Transverse colon (tissue), 4 donors: Measurements from ENCODE around the gene PTRH1. TPM values are rescaled to one million over a fixed set of nuclear protein-coding genes. Genes with fewer than 3 reads are reported as not detected.

Experiments used
- DNase-seq: peaks from one replicate; pipeline ENCODE4 v3.0.0-alpha.2; 2019
- H3K27ac ChIP-seq, 4 donors: fragments of 200-600 bp; sonication (generic); 2 replicates each; pipeline ENCODE4 v1.5.1; 2016 to 2018; ENCODE audit warnings: inconsistent platforms in 4 of 4
- H3K27me3 ChIP-seq: fragments of 200-600 bp; sonication (generic); 2 replicates; pipeline ENCODE4 v1.5.1; 2017; ENCODE audit warnings: inconsistent platforms
- H3K36me3 ChIP-seq, 4 donors: fragments of 200-600 bp; sonication (generic); 2 replicates each; pipeline ENCODE4 v1.5.1; 2017 to 2019; ENCODE audit warnings: inconsistent platforms in 4 of 4
- H3K4me1 ChIP-seq, 4 donors: fragments of 200-600 bp; sonication (generic); 2 replicates each; pipeline ENCODE4 v1.5.1; 2017 to 2020; ENCODE audit warnings: inconsistent platforms in 4 of 4
- H3K4me3 ChIP-seq, 4 donors: fragments of 200-600 bp; sonication (generic); 1 replicate in 1 of 4; 2 replicates in 3 of 4; pipeline versions ENCODE4 v1.5.1 to v1.6.1; 2017 to 2019; ENCODE audit warnings: inconsistent platforms in 4 of 4
- H3K9me3 ChIP-seq, 2 donors: fragments of 200-600 bp; sonication (generic); 2 replicates each; pipeline ENCODE4 v1.5.1; 2017 to 2019; ENCODE audit warnings: inconsistent platforms in 2 of 2
- CTCF ChIP-seq, 5 experiments: fragments of 200-600 bp in 3 of 5; fragments of 450-650 bp in 2 of 5; sonication (generic) in 3 of 5; IDR thresholded peaks; 1 replicate in 2 of 5; 2 replicates in 3 of 5; pipeline ENCODE4 v1.5.1; 2016 to 2017; ENCODE audit warnings: antibody characterized with exemption in 5 of 5, inconsistent platforms in 3 of 5, mild to moderate bottlenecking in 2 of 5, moderate library complexity in 1 of 5
- EP300 ChIP-seq: sonication (generic); formaldehyde crosslinking; IDR thresholded peaks from one replicate; pipeline ENCODE4 v1.6.1; 2017; ENCODE audit warnings: antibody characterized with exemption, low read depth
- POLR2A ChIP-seq: fragments of 450-650 bp; IDR thresholded peaks from one replicate; pipeline ENCODE4 v1.6.1; 2016; ENCODE audit warnings: antibody characterized with exemption, mild to moderate bottlenecking, moderate library complexity
- POLR2AphosphoS5 ChIP-seq, 3 donors: sonication (generic); formaldehyde crosslinking; IDR thresholded peaks; one replicate each; pipeline ENCODE4 v1.6.1; 2016; ENCODE audit warnings: antibody characterized with exemption in 3 of 3
- WGBS, 2 donors: methylation state at CpG; one replicate each; pipeline ENCODE4 v1.1.5; 2018; ENCODE audit warnings: low coverage in 1 of 2; 5-methylcytosine and 5-hydroxymethylcytosine counted together
- in situ Hi-C, 4 donors: fragments of 200-750 bp; cut with MboI; loops; one replicate each; pipeline versions ENCODE4 v1.15.0 to v1.15.1; 2017; ENCODE audit warnings: low sequenced_read_pairs in 3 of 4, low pct_ligation_motif_present in 1 of 4, low pct_unique_long_range_greater_than_20kb in 1 of 4
- intact Hi-C: fragments of 100-400 bp; cut with DNase I; formaldehyde crosslinking; loops from one replicate; pipeline ENCODE4 v1.15.1; 2023; ENCODE audit warnings: low total_unique reads
- total RNA-seq, 4 donors: library from RNA; depleted of rRNA; stranded (reverse); fragments of >200 nt; gene quantifications; one replicate each; pipeline ENCODE4 v1.1.0, GENCODE V29; 2016

The PTRH1 gene
- total RNA-seq, result 1 to 10 TPM; 2.4 to 9.7 (median 6.2) TPM

- H3K27me3 ChIP-seq, result no peaks in the 10 kb centered on the region
- in situ Hi-C loops, result no loop called here
- peak; percentile 98 for DNase-seq
- no peaks in the 10 kb centered on the region for H3K36me3 ChIP-seq
- intact Hi-C loops, result no loop called here
- H3K27ac ChIP-seq, result peak within 1 kb of the TSS; percentile 82 to 94 (median 88)
- WGBS, 2 donors, result 5% methylated on average over 57 of the region's 65 CpGs; no CpG with 5 or more reads in 1 of the 2 donors
- peak; percentile 67 to 75 (median 70) for TF ChIP-seq POLR2AphosphoS5 (IDR thresholded peaks at IDR 0.05)
- peak; percentile 41 for TF ChIP-seq POLR2A
- no peak for TF ChIP-seq EP300
- no peak for TF ChIP-seq CTCF (IDR thresholded peaks at IDR 0.05)
- peaks cover 7 to 19% (median 14%) of the 10 kb centered on the region in 4 donors for H3K4me1 ChIP-seq
- H3K4me3 ChIP-seq, result peak within 1 kb of the TSS; percentile 49 to 77 (median 57)
- no peaks in the 10 kb centered on the region for H3K9me3 ChIP-seq
Observed at GRCh38 chr9:127715470-127716337, at the start of gene PTRH1, which contains the start of gene TTC16. TSS of gene PTRH1 (minus strand) at chr9:127715663. CDS start at chr9:127715639, 24 bp downstream. TSS of gene TTC16 (plus strand) at chr9:127716079. CDS start at chr9:127716146, 67 bp downstream.

- peak overlapping the region in 2 of 4 donors; percentile 41 to 48 for H3K27ac ChIP-seq
Observed at GRCh38 chr9:127763918-127764384, 48.5 kb upstream of the PTRH1 start.

GRCh38 chr9:127762111-127762676 is 46.7 kb upstream of the PTRH1 start:
- TF ChIP-seq POLR2A (no peak), CTCF (IDR thresholded peaks at IDR 0.05) (no peak), EP300 (no peak), POLR2AphosphoS5 (IDR thresholded peaks at IDR 0.05) (no peak)
- in situ Hi-C loops, result no loop called here
- DNase-seq, result no peak
- Histone ChIP-seq H3K27ac (peak overlapping the region; percentile 26 to 51 (median 38)), H3K9me3 (no peaks in the 10 kb centered on the region), H3K4me3 (no peak overlapping the region), H3K4me1 (peaks cover 0 to 5% (median 0%) of the 10 kb centered on the region in 4 donors), H3K36me3 (no peaks in the 10 kb centered on the region), H3K27me3 (no peaks in the 10 kb centered on the region)
- WGBS, 2 donors, result 56% methylated on average over 16 of the region's 16 CpGs; no CpG with 5 or more reads in 1 of the 2 donors
- intact Hi-C loops, result no loop called here

More at GRCh38 chr9:127763918-127764384, 48.5 kb upstream of the PTRH1 start:
- H3K4me3 ChIP-seq, result no peak overlapping the region
- H3K27me3 ChIP-seq, result no peaks in the 10 kb centered on the region
- TF ChIP-seq EP300 (peak; percentile 75), CTCF (IDR thresholded peaks at IDR 0.05) (peak; percentile 22 to 49 (median 31)), POLR2AphosphoS5 (IDR thresholded peaks at IDR 0.05) (peak in 1 of 3 donors; percentile 10), POLR2A (no peak)
- intact Hi-C loops (no loop called here), in situ Hi-C loops (no loop called here)
- peak; percentile 66 for DNase-seq
- no peaks in the 10 kb centered on the region for H3K36me3 ChIP-seq
- no peaks in the 10 kb centered on the region for H3K9me3 ChIP-seq
- H3K4me1 ChIP-seq, result peaks cover 0 to 14% (median 0%) of the 10 kb centered on the region in 4 donors
- WGBS, 2 donors, result 43 to 48% methylated on average over 1 to 7 of the region's 7 CpGs

- in situ Hi-C loops (no loop called here), intact Hi-C loops (no loop called here)
- H3K4me3 ChIP-seq, result no peak overlapping the region
- WGBS, 2 donors, result 33 to 52% methylated on average over 2 to 5 of the region's 5 CpGs
- peaks cover 3% of the 10 kb centered on the region for H3K27me3 ChIP-seq
- no peaks in the 10 kb centered on the region for H3K36me3 ChIP-seq
- H3K4me1 ChIP-seq, result no peaks in the 10 kb centered on the region
- H3K9me3 ChIP-seq, result no peaks in the 10 kb centered on the region
- H3K27ac ChIP-seq, result peak overlapping the region in 3 of 4 donors; percentile 28 to 51 (median 43)
- no peak for TF ChIP-seq CTCF (IDR thresholded peaks at IDR 0.05)
- no peak for TF ChIP-seq POLR2A
- TF ChIP-seq POLR2AphosphoS5 (IDR thresholded peaks at IDR 0.05), result no peak
- no peak for TF ChIP-seq EP300
- DNase-seq, result no peak
Observed at GRCh38 chr9:127761491-127761956, 46.1 kb upstream of the PTRH1 start.
